Caco-2 (cell line): ENCODE data around the gene NKX1-2. TPM values are rescaled to one million over a fixed set of nuclear protein-coding genes. Genes with fewer than 3 reads are reported as not detected.

Experiments
- BruUV-seq: library from RNA; stranded (reverse); fragments of 400-500 nt; replicated peaks from 2 replicates; lab custom pipeline; 2021; lab: Mats Ljungman, UMichigan
- CTCF ChIA-PET: fragments of 300-600 bp; sonication (Branson Sonifier 250); formaldehyde crosslinking; loops from one replicate; lab custom pipeline; 2022; ENCODE audit warnings: antibody characterized with exemption; lab: Charles Lee
- POLR2A ChIA-PET: fragments of 300-600 bp; sonication (Branson Sonifier 250); formaldehyde crosslinking; loops from one replicate; lab custom pipeline; 2022; ENCODE audit warnings: antibody characterized with exemption; lab: Charles Lee
- DNase-seq, 2 experiments: peaks; one replicate each; pipeline versions ENCODE4 v3.0.0 to v3.0.0-alpha.2; 2020 to 2022
- H3K27me3 ChIP-seq: replicated peaks from 2 replicates; pipeline ENCODE4 v1.6.0; 2011; ENCODE audit warnings: low read length; ENCODE audit not compliant: control insufficient read depth, insufficient read depth
- H3K36me3 ChIP-seq: 2 replicates; pipeline ENCODE4 v1.5.1; 2011; ENCODE audit warnings: low read length; ENCODE audit not compliant: control insufficient read depth, insufficient read depth
- H3K4me1 ChIP-seq: fragments of 250-450 bp; sonication (Bioruptor Pico); 2 replicates; pipeline ENCODE4 v1.5.1; 2020; ENCODE audit warnings: mild to moderate bottlenecking
- H3K4me3 ChIP-seq: 2 replicates; pipeline ENCODE4 v1.5.1; 2011; ENCODE audit warnings: low read depth, mild to moderate bottlenecking, control low read depth, low read length
- H3K9me3 ChIP-seq: fragments of 250-450 bp; sonication (Bioruptor Pico); 2 replicates; pipeline ENCODE4 v1.5.1; 2020; ENCODE audit warnings: mild to moderate bottlenecking, moderate library complexity
- H3K27ac Mint-ChIP-seq: one replicate; pipeline ENCODE4 v1.8.0; 2022; ENCODE audit warnings: mixed read lengths; ENCODE audit not compliant: unreplicated experiment
- H3K27me3 Mint-ChIP-seq: one replicate; pipeline ENCODE4 v1.8.0; 2022; ENCODE audit warnings: mixed read lengths; ENCODE audit not compliant: insufficient read depth, unreplicated experiment
- H3K36me3 Mint-ChIP-seq: one replicate; pipeline ENCODE4 v1.8.0; 2022; ENCODE audit warnings: mild to moderate bottlenecking, mixed read lengths; ENCODE audit not compliant: insufficient read depth, unreplicated experiment
- H3K4me1 Mint-ChIP-seq: one replicate; pipeline ENCODE4 v1.8.0; 2022; ENCODE audit warnings: low read depth, mixed read lengths; ENCODE audit not compliant: unreplicated experiment
- H3K4me3 Mint-ChIP-seq: one replicate; pipeline ENCODE4 v1.8.0; 2022; ENCODE audit warnings: mild to moderate bottlenecking, moderate library complexity, mixed read lengths; ENCODE audit not compliant: unreplicated experiment
- H3K9me3 Mint-ChIP-seq: one replicate; pipeline ENCODE4 v1.8.0; 2022; ENCODE audit warnings: mixed read lengths; ENCODE audit not compliant: unreplicated experiment
- CTCF ChIP-seq, 2 experiments: fragments of 200-600 bp in 1 of 2; IDR thresholded peaks; 1 replicate in 1 of 2; 2 replicates in 1 of 2; pipeline versions ENCODE4 v1.5.1 to v1.8.0; 2011 to 2022; ENCODE audit warnings: antibody characterized with exemption in 1 of 2, control low read depth in 1 of 2, inconsistent platforms in 1 of 2, low read depth in 1 of 2, low read length in 1 of 2, mild to moderate bottlenecking in 1 of 2, moderate library complexity in 1 of 2; ENCODE audit not compliant: insufficient read depth in 1 of 2, severe bottlenecking in 1 of 2, unreplicated experiment in 1 of 2
- intact Hi-C: fragments of 100-400 bp; cut with micrococcal nuclease; formaldehyde crosslinking; loops from one replicate; pipeline ENCODE4 v1.10.0; 2022; ENCODE audit not compliant: unreplicated experiment
- total RNA-seq: library from RNA; stranded (reverse); gene quantifications from 2 replicates; pipeline ENCODE4 v1.2.3, GENCODE V29; 2022

NKX1-2 gene
- total RNA-seq, 1 experiment from 2014 or later = 2.8 TPM

- H3K9me3 ChIP-seq = no peaks in the 10 kb centered on the region
- no peaks in the 10 kb centered on the region for H3K4me1 Mint-ChIP-seq
- no peak overlapping the region for H3K4me3 Mint-ChIP-seq
- peaks cover 75% of the 10 kb centered on the region for H3K36me3 Mint-ChIP-seq
- H3K4me1 ChIP-seq = 0 out of 2 replicates have a peak, but pooled peaks cover 7% of the 10 kb centered on the region
- BruUV-seq = no TSS peak
- no peaks in the 10 kb centered on the region for H3K27me3 Mint-ChIP-seq
- no peak for DNase-seq
- ChIA-PET POLR2A (no interaction called here), CTCF (interaction anchor here (0.7 kb wide), 1 partner anchor 10 kb away, joined by 3 read pairs; no protein-coding TSS in a partner anchor)
- H3K9me3 Mint-ChIP-seq = no peaks in the 10 kb centered on the region
- H3K4me3 ChIP-seq = no peak overlapping the region
- H3K27me3 ChIP-seq = no peaks in the 10 kb centered on the region
- no peak for TF ChIP-seq CTCF (IDR thresholded peaks at IDR 0.05; ENCODE audit: insufficient read depth in 1 of 2, low read depth in 1 of 2, low read length in 1 of 2, severe bottlenecking in 1 of 2, unreplicated experiment in 1 of 2)
- peaks cover 6% of the 10 kb centered on the region for H3K36me3 ChIP-seq
- intact Hi-C loops = no loop called here
- no peak overlapping the region for H3K27ac Mint-ChIP-seq
These were observed 40.1 kb downstream of the NKX1-2 start for GRCh38 chr10:124409696-124410095.

GRCh38 chr10:124408357-124408756 lies 41.5 kb downstream of the NKX1-2 start:
- no peak overlapping the region for H3K27ac Mint-ChIP-seq
- no peak for DNase-seq
- no peaks in the 10 kb centered on the region for H3K9me3 Mint-ChIP-seq
- ChIA-PET POLR2A (no interaction called here), CTCF (no interaction called here)
- peaks cover 6% of the 10 kb centered on the region for H3K36me3 ChIP-seq
- no peaks in the 10 kb centered on the region for H3K27me3 Mint-ChIP-seq
- H3K4me1 ChIP-seq = 0 out of 2 replicates have a peak, but pooled peaks cover 3% of the 10 kb centered on the region
- no peaks in the 10 kb centered on the region for H3K27me3 ChIP-seq
- H3K9me3 ChIP-seq = no peaks in the 10 kb centered on the region
- BruUV-seq = no TSS peak
- H3K4me1 Mint-ChIP-seq = no peaks in the 10 kb centered on the region
- intact Hi-C loops = no loop called here
- no peak overlapping the region for H3K4me3 Mint-ChIP-seq
- no peak for TF ChIP-seq CTCF (IDR thresholded peaks at IDR 0.05; ENCODE audit: insufficient read depth in 1 of 2, low read depth in 1 of 2, low read length in 1 of 2, severe bottlenecking in 1 of 2, unreplicated experiment in 1 of 2)
- H3K36me3 Mint-ChIP-seq = peaks cover 77% of the 10 kb centered on the region
- H3K4me3 ChIP-seq = no peak overlapping the region

GRCh38 chr10:124407456-124407855 lies 42.4 kb downstream of the NKX1-2 start:
- no peaks in the 10 kb centered on the region for H3K4me1 Mint-ChIP-seq
- H3K36me3 Mint-ChIP-seq = peaks cover 80% of the 10 kb centered on the region
- H3K4me3 Mint-ChIP-seq = no peak overlapping the region
- CTCF ChIA-PET = no interaction called here
- POLR2A ChIA-PET = no interaction called here
- no peaks in the 10 kb centered on the region for H3K9me3 Mint-ChIP-seq
- Histone ChIP-seq H3K9me3 (no peaks in the 10 kb centered on the region), H3K27me3 (no peaks in the 10 kb centered on the region), H3K36me3 (peaks cover 5% of the 10 kb centered on the region), H3K4me3 (no peak overlapping the region), H3K4me1 (0 out of 2 replicates have a peak, but pooled peaks cover 3% of the 10 kb centered on the region)
- H3K27ac Mint-ChIP-seq = no peak overlapping the region
- TF ChIP-seq CTCF (IDR thresholded peaks at IDR 0.05; ENCODE audit: insufficient read depth in 1 of 2, low read depth in 1 of 2, low read length in 1 of 2, severe bottlenecking in 1 of 2, unreplicated experiment in 1 of 2) = no peak
- intact Hi-C loops = no loop called here
- BruUV-seq = TSS peak; percentile 1
- no peaks in the 10 kb centered on the region for H3K27me3 Mint-ChIP-seq
- no peak for DNase-seq
